ENCODE data around the gene DLL1. TPM values are rescaled to one million over a fixed set of nuclear protein-coding genes. Genes with fewer than 3 reads are reported as not detected.

Gene DLL1
- total and polyA plus RNA-seq, 8 donors: 10.8 to 21.6 (median 15.3) TPM

GRCh38 chr6:170270984-170271593, 19.8 kb downstream of the DLL1 start:
- no peaks in the 10 kb centered on the region for H3K27me3 ChIP-seq
- DNase-seq (peak in 2 of 6 donors; percentile 24 to 57), ATAC-seq (no peak), FAIRE-seq (no peak)
- intact Hi-C loops (cut with DNase I): no loop called here
- H3K36me3 ChIP-seq: no peaks in the 10 kb centered on the region
- peaks cover 2 to 5% (median 2%) of the 10 kb centered on the region in 3 donors for H3K4me1 ChIP-seq
- no peaks in the 10 kb centered on the region for H3K9me3 ChIP-seq
- TF ChIP-seq, protein P1, sequence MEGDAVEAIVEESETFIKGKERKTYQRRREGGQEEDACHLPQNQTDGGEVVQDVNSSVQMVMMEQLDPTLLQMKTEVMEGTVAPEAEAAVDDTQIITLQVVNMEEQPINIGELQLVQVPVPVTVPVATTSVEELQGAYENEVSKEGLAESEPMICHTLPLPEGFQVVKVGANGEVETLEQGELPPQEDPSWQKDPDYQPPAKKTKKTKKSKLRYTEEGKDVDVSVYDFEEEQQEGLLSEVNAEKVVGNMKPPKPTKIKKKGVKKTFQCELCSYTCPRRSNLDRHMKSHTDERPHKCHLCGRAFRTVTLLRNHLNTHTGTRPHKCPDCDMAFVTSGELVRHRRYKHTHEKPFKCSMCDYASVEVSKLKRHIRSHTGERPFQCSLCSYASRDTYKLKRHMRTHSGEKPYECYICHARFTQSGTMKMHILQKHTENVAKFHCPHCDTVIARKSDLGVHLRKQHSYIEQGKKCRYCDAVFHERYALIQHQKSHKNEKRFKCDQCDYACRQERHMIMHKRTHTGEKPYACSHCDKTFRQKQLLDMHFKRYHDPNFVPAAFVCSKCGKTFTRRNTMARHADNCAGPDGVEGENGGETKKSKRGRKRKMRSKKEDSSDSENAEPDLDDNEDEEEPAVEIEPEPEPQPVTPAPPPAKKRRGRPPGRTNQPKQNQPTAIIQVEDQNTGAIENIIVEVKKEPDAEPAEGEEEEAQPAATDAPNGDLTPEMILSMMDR (IDR thresholded peaks at IDR 0.05): no peak
- peak overlapping the region in 3 of 4 donors; percentile 34 to 53 (median 45) for H3K4me3 ChIP-seq
- H3K27ac ChIP-seq: peak overlapping the region in 3 of 4 donors; percentile 45 to 88 (median 86)
- 56 to 66% methylated on average over 19 of the region's 19 CpGs for WGBS, 2 donors

- H3K9me3 ChIP-seq: no peaks in the 10 kb centered on the region
- H3K4me3 ChIP-seq: peak overlapping the region in 3 of 4 donors; percentile 34 to 53 (median 45)
- ATAC-seq (no peak), FAIRE-seq (no peak), DNase-seq (peak in 2 of 6 donors; percentile 37 to 69)
- no peaks in the 10 kb centered on the region for H3K36me3 ChIP-seq
- TF ChIP-seq, protein P1 (IDR thresholded peaks at IDR 0.05): no peak
- intact Hi-C loops (cut with DNase I): loop anchor here in 1 of 3 donors (5.0 kb wide), 1 partner anchor 43 kb away; no protein-coding TSS in a partner anchor
- no peaks in the 10 kb centered on the region for H3K27me3 ChIP-seq
- peak overlapping the region; percentile 83 to 88 (median 86) for H3K27ac ChIP-seq
- WGBS, 2 donors: 35 to 43% methylated on average over 17 of the region's 17 CpGs
- H3K4me1 ChIP-seq: peaks cover 2 to 5% (median 3%) of the 10 kb centered on the region in 3 donors
These were observed 20.9 kb downstream of the DLL1 start for GRCh38 chr6:170269846-170270541.

- no peaks in the 10 kb centered on the region for H3K27me3 ChIP-seq
- peaks cover 2 to 5% (median 3%) of the 10 kb centered on the region in 3 donors for H3K4me1 ChIP-seq
- H3K9me3 ChIP-seq: no peaks in the 10 kb centered on the region
- FAIRE-seq (no peak), ATAC-seq (peak; percentile 19 to 58 (median 40)), DNase-seq (peak; percentile 75 to 87 (median 81))
- intact Hi-C loops (cut with DNase I): loop anchor here in 1 of 3 donors (5.0 kb wide), 1 partner anchor 42 kb away; no protein-coding TSS in a partner anchor
- H3K27ac ChIP-seq: peak overlapping the region; percentile 83 to 88 (median 86)
- no peaks in the 10 kb centered on the region for H3K36me3 ChIP-seq
- H3K4me3 ChIP-seq: peak overlapping the region in 2 of 4 donors; percentile 45 to 53
- TF ChIP-seq, protein P1 (IDR thresholded peaks at IDR 0.05): no peak
- WGBS, 2 donors: 40 to 45% methylated on average over 22 of the region's 22 CpGs
These were observed 21.6 kb downstream of the DLL1 start for GRCh38 chr6:170269151-170269845.

DNA sequence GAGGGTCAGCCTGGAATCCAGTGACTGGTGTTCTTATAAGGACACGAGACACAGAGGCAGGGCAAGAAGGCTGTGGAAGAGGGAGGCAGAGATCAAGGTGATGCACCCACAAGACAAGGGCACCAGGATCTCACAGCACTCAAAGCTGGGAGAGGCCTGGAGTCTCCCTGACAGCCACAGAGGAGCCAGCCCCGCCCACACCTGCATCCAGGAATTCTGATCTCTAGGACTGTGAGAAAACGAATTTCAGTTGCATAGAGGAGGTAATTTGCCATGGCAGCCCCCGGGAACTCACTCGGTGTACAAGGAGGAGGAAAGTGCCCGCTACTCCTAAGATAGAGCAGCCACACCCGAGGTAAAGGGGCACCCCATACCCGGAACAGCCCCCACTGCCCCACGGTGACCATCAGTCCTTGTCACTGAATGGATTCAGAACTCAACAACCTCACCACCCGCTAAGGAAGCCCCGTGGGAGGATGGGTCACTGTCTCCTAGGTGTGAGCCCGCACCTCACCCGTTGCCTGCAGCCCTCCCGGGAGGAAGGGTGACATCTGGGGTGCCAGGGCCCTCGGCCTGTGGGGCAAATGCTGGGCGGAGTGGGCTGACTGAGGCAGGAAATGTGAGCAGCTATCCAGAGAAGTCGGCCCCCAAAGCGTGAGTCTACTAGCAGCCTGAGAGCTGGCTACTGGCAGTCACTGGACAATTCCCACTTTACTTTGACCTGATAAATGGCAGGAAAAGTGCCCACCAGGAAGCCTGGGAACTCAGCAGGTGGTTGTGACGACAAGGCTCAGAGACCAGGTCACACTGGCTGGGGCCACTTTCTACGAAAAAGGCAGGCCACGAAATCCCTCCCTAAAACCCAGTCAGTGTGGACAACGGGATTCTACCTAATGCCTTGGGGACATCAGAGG, 22.4 kb downstream of the DLL1 start:
- peak; percentile 32 to 54 (median 44) for ATAC-seq
- Histone ChIP-seq H3K4me3 (peak overlapping the region in 2 of 4 donors; percentile 45 to 53), H3K4me1 (peaks cover 2 to 5% (median 3%) of the 10 kb centered on the region in 3 donors), H3K27ac (peak overlapping the region; percentile 83 to 88 (median 86)), H3K9me3 (no peaks in the 10 kb centered on the region), H3K36me3 (no peaks in the 10 kb centered on the region), H3K27me3 (no peaks in the 10 kb centered on the region)
- TF ChIP-seq, protein P1 (IDR thresholded peaks at IDR 0.05): no peak
- FAIRE-seq: no peak
- intact Hi-C loops (cut with DNase I): loop anchor here in 1 of 3 donors (5.0 kb wide), 1 partner anchor 41 kb away; no protein-coding TSS in a partner anchor
- 37 to 47% methylated on average over 22 of the region's 22 CpGs for WGBS, 2 donors
- DNase-seq: peak; percentile 78 to 89 (median 84)
